GM21528 (cell line): ENCODE measurements around the gene PSORS1C1.
"Not testable (repeated sequence)": the region's sequence is repeated elsewhere in the genome, so short reads cannot be mapped to it uniquely, and the experiment has no call there.

Experiments used
- ATAC-seq: cut with Tn5 transposase; IDR thresholded peaks from one replicate; pipeline ENCODE4 v1.9.1; 2021; ENCODE audit warnings: mild to moderate bottlenecking, moderate library complexity; ENCODE audit not compliant: unreplicated experiment, low FRiP score

Gene PSORS1C1

GRCh38 chr6:31172973-31173384, 58.4 kb downstream of the PSORS1C1 start:
- ATAC-seq, result no peak

DNA sequence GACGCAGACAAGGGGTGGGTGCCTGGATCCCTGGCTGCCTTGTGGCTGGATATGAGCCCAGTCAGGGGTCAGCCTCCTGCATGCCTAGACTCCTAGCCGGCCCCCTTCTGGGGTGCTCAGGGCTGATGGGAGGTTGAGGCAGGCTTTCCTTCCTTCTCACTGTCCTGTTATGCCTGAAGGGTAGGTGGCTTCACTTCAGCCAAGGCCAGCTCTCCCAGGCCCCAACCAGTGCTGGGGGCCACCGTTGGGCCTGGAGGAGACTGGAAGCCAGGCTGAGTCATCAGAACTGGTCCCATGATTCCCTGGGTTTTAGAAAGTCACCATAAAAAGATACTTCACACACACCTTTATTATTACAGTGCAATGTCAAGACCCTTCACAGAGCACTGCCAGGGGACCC, 58.8 kb downstream of the PSORS1C1 start:
- no peak for ATAC-seq

DNA sequence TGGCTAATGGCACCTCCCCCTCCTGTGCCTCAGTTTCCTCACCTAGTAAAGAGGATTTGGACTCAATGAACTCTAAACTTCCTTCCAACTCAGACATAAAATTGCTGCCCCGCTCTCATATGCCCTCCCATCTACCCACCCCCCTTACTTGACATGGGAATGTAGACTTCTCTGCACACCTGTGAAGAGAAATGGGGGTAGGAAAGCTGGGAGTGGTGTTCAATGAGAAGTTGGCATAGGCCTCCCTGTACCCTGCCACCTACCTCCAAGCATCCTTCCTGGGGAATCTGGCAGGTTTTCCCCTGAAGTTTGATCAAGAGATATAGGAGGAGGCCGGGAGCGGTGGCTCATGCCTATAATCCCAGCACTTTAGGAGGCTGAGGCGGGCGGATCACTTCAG, 59.8 kb downstream of the PSORS1C1 start:
- ATAC-seq, result no peak

DNA sequence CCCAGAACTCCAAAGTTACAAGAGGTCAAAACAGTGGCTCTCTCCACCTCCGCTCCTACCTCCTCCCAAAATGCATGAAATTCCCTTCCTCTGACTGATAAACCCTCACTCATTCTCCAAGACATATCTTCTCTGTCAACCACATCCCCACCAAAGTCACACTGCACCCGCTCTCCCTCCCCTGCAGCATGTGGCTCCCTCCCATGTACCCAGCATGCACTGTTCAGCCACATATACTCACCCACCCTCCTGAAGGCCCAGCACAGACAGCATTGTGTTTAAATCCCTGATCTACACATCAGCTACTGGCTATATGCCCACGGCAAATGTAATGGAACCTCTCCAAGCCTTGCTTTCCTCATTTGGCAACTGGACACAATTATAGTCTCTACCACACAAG, 61.4 kb downstream of the PSORS1C1 start:
- no peak for ATAC-seq

DNA sequence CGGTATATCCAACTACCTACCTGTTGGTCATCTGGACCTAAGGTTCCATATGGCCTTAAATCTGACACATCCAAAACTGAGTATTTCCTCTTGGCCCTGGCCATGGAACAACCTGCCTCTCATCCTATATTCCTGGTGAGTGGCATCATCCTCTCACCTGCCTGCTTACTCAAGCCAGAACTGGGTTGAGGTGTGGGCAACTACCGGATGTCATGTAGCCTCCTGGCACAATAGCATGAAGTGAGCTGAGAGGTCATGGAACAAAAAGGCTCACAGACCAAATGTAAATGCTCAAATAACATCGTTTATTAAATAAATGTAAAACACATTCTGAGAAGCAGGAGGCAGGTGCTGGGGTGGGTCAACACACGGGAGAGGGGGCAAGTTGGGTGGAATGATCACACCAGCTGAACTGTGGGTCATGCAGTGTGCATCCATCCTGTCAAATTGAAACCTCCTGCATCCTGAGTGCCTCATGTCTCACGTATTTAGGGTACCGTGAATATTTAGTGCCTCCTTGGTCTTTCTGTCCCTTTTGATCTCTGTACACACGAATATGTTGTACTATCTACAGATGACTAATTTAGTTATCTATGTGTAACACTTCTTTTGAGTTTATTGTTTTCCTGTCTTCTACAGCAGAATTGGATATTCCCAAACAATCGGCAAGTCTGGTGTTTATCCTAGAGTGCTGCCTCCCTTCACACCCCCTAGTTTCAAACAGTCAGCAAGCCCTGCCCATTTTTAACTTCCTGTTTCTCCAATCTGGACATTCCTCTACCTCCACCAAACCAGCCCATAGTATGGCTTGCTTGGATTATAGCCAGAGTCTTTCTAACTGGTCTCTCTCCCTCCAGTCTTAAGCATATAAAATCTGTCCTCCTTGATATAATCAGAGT, 63.8 kb downstream of the PSORS1C1 start:
- no peak for ATAC-seq

GRCh38 chr6:31179042-31179386, 64.4 kb downstream of the PSORS1C1 start:
- ATAC-seq, result no peak

GRCh38 chr6:31179896-31180295, 65.3 kb downstream of the PSORS1C1 start:
- no peak for ATAC-seq

DNA sequence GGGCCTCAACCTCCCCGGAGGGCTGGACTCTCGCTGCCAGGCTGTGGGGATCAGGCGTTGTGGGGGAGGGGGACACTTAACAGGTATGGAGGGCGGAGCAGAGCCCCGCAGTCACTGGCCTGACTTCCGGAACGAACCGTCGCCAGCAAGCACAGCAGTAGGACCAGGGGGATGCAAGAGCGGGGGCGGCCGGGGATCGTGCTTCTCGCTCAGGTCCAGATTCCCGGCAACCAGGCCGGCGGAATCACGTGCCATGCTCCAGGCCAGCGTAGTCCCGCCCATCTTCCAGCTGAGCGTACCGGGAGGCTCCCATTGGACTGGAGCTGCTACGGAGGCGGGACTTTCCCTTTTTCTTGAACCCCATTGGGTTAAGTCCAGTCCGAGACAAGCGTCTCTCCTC, 65.9 kb downstream of the PSORS1C1 start:
- no peak for ATAC-seq

DNA sequence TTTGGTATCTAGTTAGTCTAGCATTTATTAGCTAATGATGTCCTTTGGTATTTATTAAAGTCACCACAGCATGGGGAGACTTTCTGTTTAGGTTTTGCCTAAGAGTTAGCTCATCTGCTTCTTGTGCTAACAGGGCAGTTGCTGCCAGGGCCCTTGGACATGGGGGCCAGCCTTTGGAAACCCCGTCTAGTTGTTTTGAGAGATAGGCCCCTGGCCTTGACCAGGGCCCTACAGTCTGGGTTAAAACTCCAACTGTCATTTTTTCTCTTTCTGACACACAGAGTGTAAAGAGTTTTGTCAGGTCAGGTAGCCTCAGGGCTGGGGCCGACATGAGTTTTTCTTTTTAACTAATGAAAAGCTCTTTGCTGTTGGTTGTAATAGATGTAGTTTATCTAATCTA, 68.7 kb downstream of the PSORS1C1 start:
- ATAC-seq, result not testable (repeated sequence)

DNA sequence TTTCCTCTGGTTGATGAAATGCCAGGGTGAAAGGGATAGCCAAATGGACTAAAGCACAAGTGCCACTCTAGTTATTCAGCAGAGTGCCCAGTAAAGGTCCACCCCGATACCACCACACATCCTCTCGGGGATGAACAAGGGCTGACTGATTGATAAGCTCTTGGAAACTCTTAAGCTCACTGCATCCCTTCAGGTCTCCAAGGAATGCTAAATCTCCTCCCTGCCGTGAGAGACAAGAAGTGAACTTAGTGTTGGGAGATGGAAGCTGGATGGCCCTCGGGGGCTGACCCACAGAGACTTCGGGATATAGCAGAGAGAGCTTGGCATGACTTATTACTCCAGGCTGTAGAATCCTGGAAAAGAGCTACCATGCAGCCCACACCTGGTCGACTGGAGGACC, 69.3 kb downstream of the PSORS1C1 start:
- not testable (repeated sequence) for ATAC-seq

DNA sequence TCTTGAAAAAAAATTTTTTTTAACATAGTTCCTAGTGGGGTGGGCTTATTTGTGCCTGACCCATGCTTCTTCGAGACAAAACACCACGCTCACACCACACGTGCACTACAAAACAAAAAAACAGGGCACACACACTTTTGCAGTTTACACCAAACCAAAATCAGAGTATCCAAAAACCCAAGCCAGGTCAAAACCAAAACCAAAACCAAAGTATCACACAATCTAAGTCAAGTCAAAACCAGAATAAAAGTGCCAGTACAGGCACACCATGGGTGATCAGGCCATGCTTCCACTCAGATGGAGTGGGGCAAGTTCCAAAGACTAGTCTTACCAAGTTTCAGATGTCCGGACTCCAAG, 71.1 kb downstream of the PSORS1C1 start:
- ATAC-seq, result not testable (repeated sequence)

- no peak for ATAC-seq
These were observed 71.6 kb downstream of the PSORS1C1 start for GRCh38 chr6:31186052-31186734.

DNA sequence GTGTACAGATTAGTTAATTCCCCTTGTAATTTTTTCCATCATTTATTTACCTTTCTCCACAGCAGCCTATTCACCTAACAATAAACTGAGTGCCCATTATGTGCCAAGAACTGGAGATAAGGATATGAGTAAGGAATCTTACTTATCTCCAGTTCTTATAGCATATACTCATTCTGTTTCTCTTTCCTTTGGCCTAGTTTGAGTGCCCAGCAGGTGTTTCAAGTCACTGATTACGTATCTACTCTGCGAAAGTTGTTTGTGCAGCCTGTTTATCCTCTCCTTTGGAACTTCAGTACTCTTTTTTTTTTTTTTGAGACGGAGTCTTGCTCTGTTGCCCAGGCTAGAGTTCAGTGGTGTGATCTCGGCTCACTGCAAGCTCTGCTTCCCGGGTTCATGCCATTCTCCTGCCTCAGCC, 73.2 kb downstream of the PSORS1C1 start:
- ATAC-seq, result no peak

DNA sequence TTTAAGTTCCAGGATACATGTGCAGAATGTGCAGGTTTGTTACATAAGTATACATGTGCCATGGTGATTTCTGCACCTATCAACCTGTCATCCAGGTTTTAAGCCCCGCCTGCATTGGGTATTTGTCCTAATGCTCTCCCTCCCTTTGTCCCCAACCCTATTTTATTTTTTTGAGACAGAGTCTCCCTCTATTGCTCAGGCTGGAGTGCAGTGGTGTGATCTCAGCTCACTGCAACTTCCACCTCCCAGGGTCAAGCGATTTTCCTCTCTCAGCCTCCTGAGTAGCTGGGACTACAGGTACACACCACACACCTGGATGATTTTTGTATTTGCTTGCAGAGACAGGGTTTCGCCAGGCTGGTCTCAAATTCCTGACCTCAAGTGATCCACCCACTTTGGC, 74.6 kb downstream of the PSORS1C1 start:
- ATAC-seq, result not testable (repeated sequence)
